GM03348 (cell line): Measurements from ENCODE around the gene EHD1.

Source experiments
- DNase-seq: peaks from one replicate; pipeline ENCODE4 v3.0.0; 2012; ENCODE audit warnings: low spot score

EHD1 gene

GRCh38 chr11:64842851-64843685, 35.4 kb downstream of the EHD1 start:
- no peak for DNase-seq

DNA sequence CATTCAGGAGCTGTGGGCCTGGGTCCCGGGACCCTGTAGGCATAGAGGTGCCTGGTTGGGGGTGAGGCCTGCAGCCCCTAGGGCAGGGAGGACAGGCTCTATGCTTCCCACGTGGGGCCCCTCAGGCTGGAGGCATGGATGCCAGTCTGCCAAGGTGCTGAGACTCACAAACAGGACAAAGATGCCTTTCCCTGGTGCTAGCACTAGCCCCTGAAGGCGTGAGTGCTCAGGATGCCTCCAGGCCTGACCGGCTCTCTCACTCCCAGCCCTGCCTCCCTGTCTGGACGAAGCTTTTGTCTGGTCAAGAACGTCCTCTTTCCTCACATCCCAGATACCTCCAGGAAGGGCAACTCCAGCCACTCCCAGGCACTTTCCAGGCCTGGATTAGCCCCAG, 36.1 kb downstream of the EHD1 start:
- no peak for DNase-seq

DNA sequence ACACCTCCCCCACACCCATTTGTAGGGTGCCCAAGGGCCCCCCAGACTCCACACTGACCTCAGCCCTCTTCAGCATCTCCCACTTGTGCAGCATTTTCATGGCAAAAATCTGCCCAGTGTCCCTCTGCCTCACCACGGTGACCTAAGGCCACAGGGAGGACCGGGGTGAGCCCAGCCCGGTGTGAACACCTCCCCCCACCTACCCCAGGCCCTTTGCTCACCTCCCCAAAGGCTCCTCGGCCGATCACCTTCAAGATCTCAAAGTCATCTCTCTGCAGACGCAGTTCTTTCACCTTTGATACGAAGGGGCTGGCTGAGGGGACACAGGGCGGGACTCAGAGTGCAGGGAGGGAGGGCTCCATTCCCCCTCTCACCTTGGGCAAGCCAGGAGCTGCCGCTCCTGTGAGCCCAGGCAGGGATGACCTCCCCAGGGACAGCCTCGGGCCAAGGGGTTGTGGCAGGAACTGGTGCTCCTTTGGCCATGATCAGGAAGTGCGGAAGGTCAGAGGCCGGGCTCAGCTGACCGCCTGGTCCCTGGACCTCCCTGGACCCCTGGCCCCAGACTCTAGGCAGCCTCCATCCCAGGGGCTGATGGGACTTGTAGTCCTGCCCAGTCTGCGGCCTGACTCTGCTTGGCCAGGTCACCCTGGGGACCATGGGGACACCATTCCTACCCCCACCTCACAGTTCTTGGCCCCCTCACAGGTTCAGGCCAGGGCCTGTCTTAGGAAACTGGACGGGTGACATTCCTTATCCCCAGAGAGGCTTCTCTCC, 36.6 kb downstream of the EHD1 start:
- no peak for DNase-seq

- no peak for DNase-seq
Measured at GRCh38 chr11:64839887-64840782, 38.3 kb downstream of the EHD1 start.

DNA sequence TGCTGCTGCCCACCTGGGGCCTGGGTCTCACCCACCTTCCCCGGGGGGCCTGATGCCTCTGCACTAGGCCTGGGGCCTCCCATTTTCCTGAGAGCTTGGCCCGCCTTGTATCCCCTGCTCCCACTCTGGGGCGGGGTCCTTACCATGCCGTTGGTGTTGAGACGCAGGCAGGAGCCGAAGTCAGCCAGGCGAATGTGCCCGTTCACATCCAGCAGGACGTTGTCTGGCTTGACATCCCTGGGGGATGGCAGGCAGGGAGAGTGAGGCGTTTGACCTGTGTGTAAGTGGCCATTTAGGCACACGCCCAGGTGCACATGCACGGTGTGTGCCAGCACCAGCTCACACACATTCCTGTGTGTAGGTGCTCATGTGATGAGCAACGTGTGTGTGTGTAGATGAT, 39.1 kb downstream of the EHD1 start:
- no peak for DNase-seq

GRCh38 chr11:64838600-64839334, 39.7 kb downstream of the EHD1 start:
- DNase-seq = no peak

DNA sequence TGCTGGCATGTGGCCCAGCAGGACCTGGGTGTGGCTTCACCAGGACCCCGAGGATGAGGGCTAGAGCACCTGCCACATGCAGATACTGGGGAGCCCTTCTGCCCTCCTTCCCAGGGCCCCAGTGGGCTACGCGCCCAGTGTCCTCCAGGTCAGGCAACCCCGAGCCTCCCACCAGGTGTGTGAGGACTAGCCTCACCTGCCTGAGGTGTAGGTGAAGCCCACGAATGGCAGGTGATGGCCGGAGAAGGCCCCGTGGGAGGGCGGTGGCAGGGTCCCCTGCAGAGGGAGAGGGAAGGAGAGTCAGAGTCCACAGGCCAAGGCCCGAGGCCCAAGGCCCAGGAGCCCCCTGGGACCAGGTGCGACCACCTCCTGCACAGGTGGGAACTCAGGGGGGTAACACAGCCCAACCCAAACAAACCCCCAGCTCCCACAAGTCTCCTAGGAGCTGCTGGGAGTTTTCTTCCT, 40.5 kb downstream of the EHD1 start:
- no peak for DNase-seq

DNA sequence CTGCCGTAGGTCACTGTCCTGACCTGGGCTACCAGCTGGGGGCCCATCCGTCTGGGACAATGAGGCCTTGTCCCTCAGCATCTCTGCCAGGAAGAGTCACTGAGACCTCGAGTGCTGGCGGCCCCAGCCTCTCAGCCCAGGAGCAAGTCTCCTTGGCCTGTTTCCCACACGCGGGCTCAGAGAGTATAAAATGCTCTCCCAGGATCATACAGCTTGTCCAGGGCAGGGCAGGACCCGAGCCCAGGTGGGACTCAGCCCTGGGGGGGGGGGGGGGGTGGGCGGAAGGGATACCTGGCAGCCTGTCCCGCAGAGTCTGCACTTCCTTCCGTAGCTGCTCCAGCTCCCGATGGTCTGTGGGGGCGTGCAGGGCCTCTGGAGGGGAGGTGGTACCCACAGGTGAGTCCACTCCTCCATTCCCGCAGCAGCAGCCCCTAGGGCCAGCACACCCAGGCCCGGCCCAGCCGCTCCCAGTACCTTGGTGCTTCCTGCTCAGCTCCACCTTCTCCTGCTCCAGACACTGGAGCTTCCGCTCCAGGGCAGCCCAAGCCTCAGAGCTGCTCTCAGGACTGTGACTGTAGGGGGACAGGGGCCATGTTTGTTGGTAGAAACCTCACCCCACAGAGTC, 41.9 kb downstream of the EHD1 start:
- no peak for DNase-seq

- no peak for DNase-seq
Measured at GRCh38 chr11:64835616-64836447, 42.6 kb downstream of the EHD1 start.

- DNase-seq = peak; percentile 47
Measured at GRCh38 chr11:64834723-64835615, 43.5 kb downstream of the EHD1 start.

GRCh38 chr11:64834031-64834722, 44.2 kb downstream of the EHD1 start:
- no peak for DNase-seq

GRCh38 chr11:64833509-64833908, 44.9 kb downstream of the EHD1 start:
- no peak for DNase-seq

DNA sequence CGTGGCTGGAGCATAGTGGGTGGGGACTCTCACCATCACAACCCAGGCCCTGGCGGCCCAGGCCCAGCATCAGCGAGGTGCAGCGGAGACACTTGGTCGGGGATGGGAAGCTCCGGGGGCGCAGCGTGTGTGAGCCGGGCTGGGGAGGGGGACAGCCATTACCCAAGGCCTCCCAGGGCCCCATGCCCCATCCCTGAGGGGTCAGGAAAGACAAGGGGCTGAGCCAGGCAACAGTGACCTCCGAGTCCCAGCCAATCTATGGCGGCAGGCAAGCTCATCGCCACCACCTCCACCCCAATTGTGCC, 45.3 kb downstream of the EHD1 start:
- no peak for DNase-seq

- DNase-seq = no peak
Measured at GRCh38 chr11:64832467-64833197, 45.8 kb downstream of the EHD1 start.

DNA sequence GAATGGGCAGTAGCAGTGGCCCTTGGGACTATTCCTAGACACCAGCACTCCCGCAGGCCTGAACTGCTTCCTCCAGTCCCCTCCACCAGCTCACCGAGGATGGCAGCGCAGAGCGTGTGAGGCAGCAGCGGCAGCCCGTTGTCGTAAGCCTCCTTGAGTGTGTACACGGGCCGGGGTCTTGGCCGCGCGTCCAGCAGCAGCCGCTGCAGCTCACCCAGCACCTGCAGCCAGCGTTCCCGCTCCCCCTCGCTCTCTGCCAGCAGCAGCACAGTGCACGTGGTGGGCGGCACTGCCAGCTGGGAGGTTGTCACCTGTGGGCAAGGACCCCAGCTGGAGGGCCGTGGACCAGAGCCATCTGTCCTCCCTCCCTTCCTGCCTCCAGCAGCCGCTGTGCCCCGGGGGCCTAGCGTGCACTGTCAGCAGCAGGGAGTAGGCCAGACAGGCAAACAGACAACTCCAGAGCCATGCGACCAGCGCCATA, 47.0 kb downstream of the EHD1 start:
- no peak for DNase-seq

GRCh38 chr11:64829536-64830251, 48.7 kb downstream of the EHD1 start:
- DNase-seq = no peak

DNA sequence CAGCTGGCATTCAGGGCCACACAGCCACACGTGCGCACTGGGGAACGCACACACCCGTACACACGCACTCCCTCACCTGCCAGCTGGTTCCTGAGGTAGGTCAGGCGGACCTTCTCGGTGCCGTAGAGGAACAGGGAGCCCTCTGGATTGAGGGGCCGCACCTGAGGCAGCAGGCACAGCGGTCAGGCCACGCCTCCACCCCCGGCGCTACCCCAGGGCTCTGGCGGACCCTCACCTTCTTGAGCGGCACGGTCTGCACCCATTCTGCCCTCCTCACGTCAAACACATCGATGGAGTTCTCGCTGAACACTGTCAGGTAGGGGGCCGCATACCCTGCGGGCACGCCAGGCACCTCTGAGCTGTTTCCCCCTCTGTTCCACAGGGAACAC, 51.0 kb downstream of the EHD1 start:
- no peak for DNase-seq
